CD4-positive, alpha-beta memory T cell (primary cell): ENCODE results near the gene C11orf42. TPM values are rescaled to one million over a fixed set of nuclear protein-coding genes. Genes with fewer than 3 reads are reported as not detected.
"Not testable (repeated sequence)": the region's sequence is repeated elsewhere in the genome, so short reads cannot be mapped to it uniquely, and the experiment has no call there.

Source experiments
- CTCF ChIA-PET: fragments of 350-600 bp; sonication (Branson Sonifier 250); formaldehyde crosslinking; loops from one replicate; lab custom pipeline; 2021; ENCODE audit warnings: inconsistent platforms; ENCODE audit not compliant: partially characterized antibody; lab: Charles Lee
- POLR2A ChIA-PET: fragments of 350-600 bp; sonication (Branson Sonifier 250); formaldehyde crosslinking; loops from one replicate; lab custom pipeline; 2021; ENCODE audit not compliant: partially characterized antibody; lab: Charles Lee
- DNase-seq, 5 donors: peaks; one replicate each; pipeline versions ENCODE4 v3.0.0 to v3.0.0-alpha.2; 2020 to 2022; ENCODE audit warnings: mixed read lengths in 1 of 5
- H3K27ac ChIP-seq: one replicate; pipeline ENCODE4 v1.7.0; 2013; ENCODE audit warnings: low read depth, low read length
- H3K27me3 ChIP-seq: 2 replicates; pipeline ENCODE4 v1.7.0; 2013; ENCODE audit warnings: mild to moderate bottlenecking, low read length, moderate library complexity; ENCODE audit not compliant: insufficient read depth
- H3K36me3 ChIP-seq: 2 replicates; pipeline ENCODE4 v1.7.0; 2013; ENCODE audit warnings: mild to moderate bottlenecking, low read length, moderate library complexity; ENCODE audit not compliant: insufficient read depth
- H3K4me1 ChIP-seq: 2 replicates; pipeline ENCODE4 v1.7.0; 2013; ENCODE audit warnings: mild to moderate bottlenecking, low read length, moderate library complexity; ENCODE audit not compliant: insufficient read depth
- H3K4me3 ChIP-seq, 2 donors: one replicate each; pipeline ENCODE4 v1.7.0; 2013; ENCODE audit warnings: low read length in 2 of 2, mild to moderate bottlenecking in 1 of 2
- H3K9me3 ChIP-seq, 2 donors: one replicate each; pipeline ENCODE4 v1.7.0; 2013; ENCODE audit warnings: low read length in 2 of 2, control low read depth in 1 of 2; ENCODE audit not compliant: control insufficient read depth in 1 of 2
- H3K27ac Mint-ChIP-seq, 7 donors: one replicate each; pipeline ENCODE4 v1.8.0; 2020 to 2021; ENCODE audit warnings: mixed read lengths in 7 of 7, mild to moderate bottlenecking in 6 of 7, inconsistent platforms in 3 of 7, moderate library complexity in 3 of 7
- H3K27me3 Mint-ChIP-seq, 2 donors: one replicate each; pipeline ENCODE4 v1.8.0; 2020 to 2021; ENCODE audit warnings: mixed read lengths in 2 of 2
- H3K36me3 Mint-ChIP-seq, 2 donors: one replicate each; pipeline ENCODE4 v1.8.0; 2020 to 2021; ENCODE audit warnings: mixed read lengths in 2 of 2, inconsistent platforms in 1 of 2, mild to moderate bottlenecking in 1 of 2
- H3K4me1 Mint-ChIP-seq, 4 donors: one replicate each; pipeline ENCODE4 v1.8.0; 2020 to 2021; ENCODE audit warnings: mixed read lengths in 4 of 4, mild to moderate bottlenecking in 1 of 4
- H3K4me3 Mint-ChIP-seq, 8 donors: one replicate each; pipeline ENCODE4 v1.8.0; 2020 to 2021; ENCODE audit warnings: mixed read lengths in 8 of 8, mild to moderate bottlenecking in 7 of 8, moderate library complexity in 6 of 8, inconsistent platforms in 3 of 8
- H3K9me3 Mint-ChIP-seq, 8 donors: one replicate each; pipeline ENCODE4 v1.8.0; 2020 to 2021; ENCODE audit warnings: mixed read lengths in 8 of 8, mild to moderate bottlenecking in 5 of 8, inconsistent platforms in 3 of 8, moderate library complexity in 1 of 8
- intact Hi-C: fragments of 100-400 bp; cut with micrococcal nuclease; formaldehyde crosslinking; loops from one replicate; pipeline ENCODE4 v1.15.1; 2023
- polyA plus RNA-seq, 2 donors: library from polyadenylated mRNA; unstranded; fragments of 300-500 nt; fragmentation: Illumina TruSeq; gene quantifications; one replicate each; pipeline ENCODE4 v1.2.3, GENCODE V29; 2021
- total RNA-seq, 2 experiments: library from RNA; stranded (reverse); gene quantifications; one replicate each; pipeline ENCODE4 v1.2.3, GENCODE V29; 2021

C11orf42 gene
- total and polyA plus RNA-seq, 4 experiments from 2014 or later = not detected

DNA sequence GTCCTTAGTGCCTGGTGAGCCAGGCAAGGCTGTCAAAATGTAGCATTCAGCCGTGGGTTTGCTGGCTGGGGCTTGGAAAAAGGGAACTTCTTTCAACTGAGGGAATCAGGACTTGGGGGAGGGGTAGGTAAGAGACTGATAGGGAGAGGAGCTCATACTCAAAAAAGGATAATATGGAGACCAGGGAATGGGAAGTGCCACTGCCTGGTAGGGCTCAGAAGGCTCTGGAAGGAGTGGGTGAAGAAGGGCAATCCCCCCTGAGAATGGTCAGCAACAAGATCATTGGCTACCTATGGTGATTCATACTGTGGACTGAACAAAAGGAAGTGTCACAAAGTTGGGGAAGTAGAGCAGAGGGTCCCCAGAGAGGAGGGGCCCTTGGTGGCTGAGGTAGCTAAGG, 35.4 kb downstream of the C11orf42 start:
- Histone ChIP-seq H3K27me3 (no peaks in the 10 kb centered on the region), H3K4me1 (no peaks in the 10 kb centered on the region), H3K36me3 (no peaks in the 10 kb centered on the region), H3K9me3 (no peaks in the 10 kb centered on the region), H3K27ac (no peak overlapping the region), H3K4me3 (no peak overlapping the region)
- Mint-ChIP-seq H3K27ac (peak overlapping the region in 1 of 7 donors; percentile 39), H3K4me3 (no peak overlapping the region), H3K9me3 (no peaks in the 10 kb centered on the region), H3K4me1 (no peaks in the 10 kb centered on the region), H3K36me3 (no peaks in the 10 kb centered on the region), H3K27me3 (peaks cover 3 to 14% of the 10 kb centered on the region in 2 donors)
- ChIA-PET POLR2A (no interaction called here), CTCF (interaction anchor here (1.3 to 3.0 kb wide), 3 partner anchors 12 to 138 kb away, joined by 3 to 27 read pairs (median 4); no protein-coding TSS in a partner anchor)
- no peak for DNase-seq
- intact Hi-C loops = no loop called here

DNA sequence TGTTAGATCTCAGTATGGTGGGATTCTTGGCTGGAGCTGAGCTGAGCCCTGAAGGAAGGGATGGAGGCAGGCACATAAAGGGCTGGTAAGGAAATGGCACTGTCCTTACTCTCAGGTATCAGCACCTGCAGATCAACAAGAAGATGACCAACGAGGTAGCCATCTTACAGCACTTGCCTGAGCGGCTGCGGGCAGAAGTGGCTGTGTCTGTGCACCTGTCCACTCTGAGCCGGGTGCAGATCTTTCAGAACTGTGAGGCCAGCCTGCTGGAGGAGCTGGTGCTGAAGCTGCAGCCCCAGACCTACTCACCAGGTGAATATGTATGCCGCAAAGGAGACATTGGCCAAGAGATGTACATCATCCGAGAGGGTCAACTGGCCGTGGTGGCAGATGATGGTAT, 36.0 kb downstream of the C11orf42 start:
- CTCF ChIA-PET = interaction anchor here (2.2 to 3.0 kb wide), 2 partner anchors 11 to 137 kb away, joined by 4 to 27 read pairs; no protein-coding TSS in a partner anchor
- intact Hi-C loops = no loop called here
- no peaks in the 10 kb centered on the region for H3K9me3 Mint-ChIP-seq
- H3K36me3 Mint-ChIP-seq = no peaks in the 10 kb centered on the region
- H3K4me1 ChIP-seq = no peaks in the 10 kb centered on the region
- no peaks in the 10 kb centered on the region for H3K36me3 ChIP-seq
- no peaks in the 10 kb centered on the region for H3K27me3 ChIP-seq
- H3K27me3 Mint-ChIP-seq = peaks cover 3 to 14% of the 10 kb centered on the region in 2 donors
- H3K4me1 Mint-ChIP-seq = no peaks in the 10 kb centered on the region
- H3K27ac ChIP-seq = no peak overlapping the region
- no peak for DNase-seq
- no peak overlapping the region for H3K27ac Mint-ChIP-seq
- no peak overlapping the region for H3K4me3 Mint-ChIP-seq
- H3K9me3 ChIP-seq = no peaks in the 10 kb centered on the region
- POLR2A ChIA-PET = no interaction called here
- H3K4me3 ChIP-seq = no peak overlapping the region

GRCh38 chr11:6245536-6245935, 40.2 kb downstream of the C11orf42 start:
- H3K9me3 ChIP-seq = no peaks in the 10 kb centered on the region
- DNase-seq = no peak
- intact Hi-C loops = no loop called here
- H3K4me1 ChIP-seq = no peaks in the 10 kb centered on the region
- ChIA-PET CTCF (no interaction called here), POLR2A (interaction anchor here (0.8 kb wide), 1 partner anchor 10 kb away, joined by 3 read pairs; no protein-coding TSS in a partner anchor)
- no peak overlapping the region for H3K4me3 Mint-ChIP-seq
- no peaks in the 10 kb centered on the region for H3K27me3 ChIP-seq
- H3K9me3 Mint-ChIP-seq = no peaks in the 10 kb centered on the region
- H3K4me3 ChIP-seq = no peak overlapping the region
- H3K4me1 Mint-ChIP-seq = no peaks in the 10 kb centered on the region
- no peak overlapping the region for H3K27ac ChIP-seq
- H3K36me3 Mint-ChIP-seq = no peaks in the 10 kb centered on the region
- no peaks in the 10 kb centered on the region for H3K36me3 ChIP-seq
- H3K27me3 Mint-ChIP-seq = peaks cover 3 to 13% of the 10 kb centered on the region in 2 donors
- H3K27ac Mint-ChIP-seq = no peak overlapping the region

DNA sequence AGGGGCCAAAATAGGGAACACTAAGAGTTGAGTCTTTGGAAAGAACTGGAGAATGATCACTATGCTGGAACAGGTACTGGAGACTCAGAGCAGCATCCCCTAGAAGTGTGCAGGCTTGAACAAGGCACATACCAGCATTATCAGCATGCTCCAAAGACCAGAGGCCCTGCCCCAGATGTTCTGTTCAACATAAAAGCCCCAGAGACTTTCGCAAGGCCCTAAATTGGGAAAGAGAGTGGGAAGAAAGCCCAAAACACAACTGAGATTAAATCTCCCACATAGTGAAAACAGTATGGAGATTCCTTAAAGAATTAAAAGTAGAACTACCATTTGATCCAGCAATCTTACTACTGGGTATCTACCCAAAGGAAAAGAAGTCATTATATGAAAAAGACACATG, 42.9 kb downstream of the C11orf42 start:
- H3K27ac ChIP-seq = no peak overlapping the region
- no peak overlapping the region for H3K4me3 Mint-ChIP-seq
- no peaks in the 10 kb centered on the region for H3K36me3 Mint-ChIP-seq
- H3K9me3 Mint-ChIP-seq = no peaks in the 10 kb centered on the region
- H3K27me3 Mint-ChIP-seq = peaks cover 3 to 5% of the 10 kb centered on the region in 2 donors
- no peak for DNase-seq
- CTCF ChIA-PET = interaction anchor here (1.1 kb wide), 1 partner anchor 115 kb away, joined by 3 read pairs; no protein-coding TSS in a partner anchor
- POLR2A ChIA-PET = no interaction called here
- H3K27me3 ChIP-seq = no peaks in the 10 kb centered on the region
- no peaks in the 10 kb centered on the region for H3K4me1 Mint-ChIP-seq
- no peaks in the 10 kb centered on the region for H3K36me3 ChIP-seq
- H3K9me3 ChIP-seq = no peaks in the 10 kb centered on the region
- H3K4me3 ChIP-seq = no peak overlapping the region
- no peak overlapping the region for H3K27ac Mint-ChIP-seq
- intact Hi-C loops = no loop called here
- no peaks in the 10 kb centered on the region for H3K4me1 ChIP-seq

DNA sequence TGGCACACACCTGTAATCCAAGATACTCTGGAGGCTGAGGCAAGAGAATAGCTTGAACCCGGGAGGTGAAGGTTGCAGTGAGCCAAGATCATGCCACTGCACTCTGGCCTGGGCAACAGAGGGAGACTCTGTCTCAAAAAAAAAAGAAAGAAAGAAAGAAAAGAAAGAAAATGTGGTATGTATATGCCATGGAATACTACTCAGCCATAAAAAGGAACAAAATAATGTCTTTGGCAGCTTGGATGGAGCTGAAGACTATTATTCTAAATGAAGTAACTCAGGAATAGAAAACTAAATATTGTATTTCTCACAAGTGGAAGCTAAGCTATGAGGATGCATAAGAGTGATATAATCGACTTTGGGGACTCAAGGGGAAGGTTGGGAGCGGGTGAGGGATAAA, 43.5 kb downstream of the C11orf42 start:
- H3K36me3 Mint-ChIP-seq, intact Hi-C loops: not testable (repeated sequence)
- CTCF ChIA-PET = interaction anchor here (1.1 to 5.1 kb wide), 2 partner anchors 105 to 114 kb away, joined by 3 to 60 read pairs; no protein-coding TSS in a partner anchor

GRCh38 chr11:6249770-6250555, 44.6 kb downstream of the C11orf42 start:
- Histone ChIP-seq H3K4me3 (no peak overlapping the region), H3K27me3 (no peaks in the 10 kb centered on the region), H3K9me3 (no peaks in the 10 kb centered on the region), H3K4me1 (no peaks in the 10 kb centered on the region), H3K36me3 (no peaks in the 10 kb centered on the region), H3K27ac (no peak overlapping the region)
- POLR2A ChIA-PET = no interaction called here
- H3K27ac Mint-ChIP-seq = peak overlapping the region in 1 of 7 donors; percentile 76
- H3K4me1 Mint-ChIP-seq = no peaks in the 10 kb centered on the region
- H3K9me3 Mint-ChIP-seq = no peaks in the 10 kb centered on the region
- no peak overlapping the region for H3K4me3 Mint-ChIP-seq
- peaks cover 0 to 1% of the 10 kb centered on the region in 2 donors for H3K27me3 Mint-ChIP-seq
- DNase-seq = no peak
- CTCF ChIA-PET = interaction anchor here (0.8 to 5.1 kb wide), 10 partner anchors 12 to 245 kb away, joined by 3 to 60 read pairs (median 6); partner anchors contain the start of gene CNGA4
- H3K36me3 Mint-ChIP-seq = no peaks in the 10 kb centered on the region
- intact Hi-C loops = loop anchor here (10.0 kb wide), 1 partner anchor 195 kb away; the partner anchor contains the start of gene HPX

More for the DNA sequence above, 43.5 kb downstream of the C11orf42 start:
- H3K36me3 ChIP-seq, H3K4me3 Mint-ChIP-seq, DNase-seq, H3K9me3 Mint-ChIP-seq, H3K4me1 Mint-ChIP-seq, H3K27me3 ChIP-seq, H3K4me1 ChIP-seq, H3K27ac ChIP-seq, H3K4me3 ChIP-seq, H3K27me3 Mint-ChIP-seq, H3K27ac Mint-ChIP-seq, H3K9me3 ChIP-seq: not testable (repeated sequence)
- POLR2A ChIA-PET = interaction anchor here (0.6 kb wide), 1 partner anchor 212 kb away, joined by 4 read pairs; no protein-coding TSS in a partner anchor

DNA sequence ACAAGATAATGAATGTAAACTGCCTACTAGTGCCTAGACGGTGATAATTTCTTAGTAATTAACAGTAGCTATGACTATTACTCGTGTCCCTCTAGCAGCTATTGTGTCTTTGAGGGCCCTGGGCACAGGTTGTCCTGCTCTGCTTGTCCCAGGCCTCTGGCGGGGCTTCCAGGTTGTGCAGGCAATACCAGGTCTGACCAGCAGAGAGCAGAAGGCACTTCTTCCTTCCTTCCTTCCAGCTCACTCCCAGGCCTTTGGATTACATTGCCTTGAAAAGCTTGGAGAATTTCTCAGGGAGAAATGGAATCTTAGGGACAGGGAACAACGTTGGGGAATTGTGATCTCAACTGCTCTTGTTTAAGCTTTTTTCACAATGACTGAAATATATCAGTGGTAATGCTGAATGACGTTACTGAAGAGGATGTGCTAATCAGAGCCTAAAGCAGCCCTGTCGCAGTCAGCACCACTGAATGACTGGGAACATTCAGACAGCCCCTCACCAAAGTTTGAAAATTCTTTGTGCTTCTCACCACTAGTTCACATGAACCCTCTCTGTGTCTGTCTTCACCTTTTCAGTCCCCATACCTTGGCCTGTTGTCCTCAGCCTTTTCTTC, 45.9 kb downstream of the C11orf42 start:
- H3K27me3 ChIP-seq = no peaks in the 10 kb centered on the region
- intact Hi-C loops = loop anchor here (1.0 to 10.0 kb wide), 3 partner anchors 64 to 194 kb away; partner anchors contain the start of gene HPX
- H3K36me3 Mint-ChIP-seq = no peaks in the 10 kb centered on the region
- no peaks in the 10 kb centered on the region for H3K9me3 ChIP-seq
- H3K36me3 ChIP-seq = no peaks in the 10 kb centered on the region
- DNase-seq = peak in 4 of 5 donors; percentile 26 to 35 (median 31)
- H3K4me3 Mint-ChIP-seq = no peak overlapping the region
- no peaks in the 10 kb centered on the region for H3K4me1 ChIP-seq
- CTCF ChIA-PET = interaction anchor here (0.8 to 5.1 kb wide), 17 partner anchors 9 to 244 kb away, joined by 3 to 60 read pairs (median 6); partner anchors contain the start of genes CCKBR, CNGA4 and FHIP1B
- H3K27ac Mint-ChIP-seq = no peak overlapping the region
- peaks cover 0 to 1% of the 10 kb centered on the region in 2 donors for H3K27me3 Mint-ChIP-seq
- H3K4me1 Mint-ChIP-seq = no peaks in the 10 kb centered on the region
- H3K4me3 ChIP-seq = no peak overlapping the region
- H3K9me3 Mint-ChIP-seq = no peaks in the 10 kb centered on the region
- POLR2A ChIA-PET = no interaction called here
- H3K27ac ChIP-seq = no peak overlapping the region
